Neural cell (in vitro differentiated cells): ENCODE results near the gene TIGD1. TPM values are rescaled to one million over a fixed set of nuclear protein-coding genes. Genes with fewer than 3 reads are reported as not detected.

ENCODE experiments used
- H2AFZ ChIP-seq: fragments of 200-600, 300-800 bp; sonication (generic), shearing (Covaris generic); 2 replicates; pipeline ENCODE4 v1.6.0; 2014; ENCODE audit warnings: low read depth, mild to moderate bottlenecking, antibody characterized with exemption, low read length, moderate library complexity
- H3F3A ChIP-seq: fragments of 200-600 bp; shearing (Covaris generic); 2 replicates; pipeline ENCODE4 v1.6.1; 2016; ENCODE audit warnings: mild to moderate bottlenecking, moderate library complexity, mixed read lengths, antibody characterized with exemption, low read length; ENCODE audit not compliant: insufficient read depth, poor library complexity, severe bottlenecking
- H3K27ac ChIP-seq: fragments of 200-600, 300-800 bp; sonication (generic), shearing (Covaris generic); 2 replicates; pipeline ENCODE4 v1.5.1; 2014; ENCODE audit warnings: mild to moderate bottlenecking, low read length, moderate library complexity
- H3K27me3 ChIP-seq: fragments of 300-800, 200-600 bp; sonication (generic), shearing (Covaris generic); 2 replicates; pipeline ENCODE4 v1.6.0; 2014; ENCODE audit warnings: mild to moderate bottlenecking, low read depth, low read length, moderate library complexity; ENCODE audit not compliant: insufficient read depth
- H3K36me3 ChIP-seq: fragments of 300-800, 200-600 bp; sonication (generic), shearing (Covaris generic); 2 replicates; pipeline ENCODE4 v1.5.1; 2014; ENCODE audit warnings: mild to moderate bottlenecking, antibody characterized with exemption, low read length, moderate library complexity; ENCODE audit not compliant: insufficient read depth
- H3K4me2 ChIP-seq: fragments of 300-800, 200-600 bp; sonication (generic), shearing (Covaris generic); 2 replicates; pipeline ENCODE4 v1.6.0; 2014; ENCODE audit warnings: mild to moderate bottlenecking, low read length
- H3K4me3 ChIP-seq: fragments of 300-800, 200-600 bp; sonication (generic), shearing (Covaris generic); 2 replicates; pipeline ENCODE4 v1.5.1; 2014; ENCODE audit warnings: mild to moderate bottlenecking, low read length, moderate library complexity
- H3K79me2 ChIP-seq: fragments of 200-600 bp; shearing (Covaris generic); replicated peaks from 2 replicates; pipeline ENCODE4 v1.6.0; 2014; ENCODE audit warnings: mild to moderate bottlenecking, low read length, moderate library complexity; ENCODE audit not compliant: insufficient read depth
- H3K9ac ChIP-seq: fragments of 300-800, 200-600 bp; sonication (generic), shearing (Covaris generic); 2 replicates; pipeline ENCODE4 v1.6.1; 2016; ENCODE audit warnings: mild to moderate bottlenecking, low read length, mixed read lengths
- H3K9me2 ChIP-seq: fragments of 200-600 bp; shearing (Covaris generic); 2 replicates; pipeline ENCODE4 v1.6.1; 2016; ENCODE audit warnings: mild to moderate bottlenecking, low read length, mixed read lengths; ENCODE audit not compliant: insufficient read depth
- H3K9me3 ChIP-seq: fragments of 200-600, 300-800 bp; sonication (generic), shearing (Covaris generic); 2 replicates; pipeline ENCODE4 v1.6.1; 2016; ENCODE audit warnings: mild to moderate bottlenecking, mixed run types, low read length, moderate library complexity, mixed read lengths
- H4K20me1 ChIP-seq: fragments of 200-600 bp; shearing (Covaris generic); 2 replicates; pipeline ENCODE4 v1.6.1; 2016; ENCODE audit warnings: mild to moderate bottlenecking, mixed run types; ENCODE audit not compliant: insufficient read depth
- CTCF ChIP-seq: fragments of 450-650 bp; IDR thresholded peaks from 2 replicates; pipeline ENCODE4 v1.5.1; 2014; ENCODE audit warnings: antibody characterized with exemption, mild to moderate bottlenecking, moderate library complexity; ENCODE audit not compliant: poor library complexity, severe bottlenecking
- EP300 ChIP-seq: fragments of 450-650 bp; conservative IDR thresholded peaks from 2 replicates; pipeline ENCODE4 v1.6.1; 2014; ENCODE audit warnings: antibody characterized with exemption, mild to moderate bottlenecking, moderate library complexity; ENCODE audit not compliant: poor library complexity, severe bottlenecking
- EZH2 ChIP-seq: fragments of 200-600, 300-800 bp; shearing (Covaris generic), sonication (generic); IDR thresholded peaks from 2 replicates; pipeline ENCODE4 v1.6.1; 2014; ENCODE audit warnings: antibody characterized with exemption, low read length, borderline replicate concordance, mild to moderate bottlenecking; ENCODE audit not compliant: insufficient read depth, poor library complexity, severe bottlenecking
- MXI1 ChIP-seq: fragments of 450-650 bp; conservative IDR thresholded peaks from 2 replicates; pipeline ENCODE4 v1.6.1; 2014; ENCODE audit warnings: antibody characterized with exemption, mild to moderate bottlenecking; ENCODE audit not compliant: poor library complexity, severe bottlenecking
- POLR2AphosphoS5 ChIP-seq: IDR thresholded peaks from 2 replicates; pipeline ENCODE4 v1.6.1; 2012
- RAD21 ChIP-seq: fragments of 450-650 bp; conservative IDR thresholded peaks from 2 replicates; pipeline ENCODE4 v1.6.1; 2014; ENCODE audit warnings: antibody characterized with exemption, mild to moderate bottlenecking, moderate library complexity
- REST ChIP-seq: IDR thresholded peaks from 2 replicates; pipeline ENCODE4 v1.6.1; 2012; ENCODE audit warnings: borderline replicate concordance
- SMC3 ChIP-seq: fragments of 450-650 bp; conservative IDR thresholded peaks from 2 replicates; pipeline ENCODE4 v1.6.1; 2014; ENCODE audit warnings: antibody characterized with exemption, mild to moderate bottlenecking, moderate library complexity; ENCODE audit not compliant: poor library complexity
- TAF1 ChIP-seq: IDR thresholded peaks from 2 replicates; pipeline ENCODE4 v1.6.1; 2012; ENCODE audit warnings: low read depth
- polyA plus RNA-seq: library from polyadenylated mRNA; depleted of rRNA; stranded (reverse); fragments of >200 nt; gene quantifications from 2 replicates; pipeline ENCODE4 v1.2.3, GENCODE V29; 2014

TIGD1 gene
- polyA plus RNA-seq, 1 donor from 2014 or later, result 29.3 TPM

GRCh38 chr2:232588031-232588430 lies 37.7 kb upstream of the TIGD1 start:
- Histone ChIP-seq H3K36me3 (no peaks in the 10 kb centered on the region), H3K4me3 (no peak overlapping the region), H3K9ac (no peak overlapping the region), H3K27me3 (no peaks in the 10 kb centered on the region), H3K79me2 (no peaks in the 10 kb centered on the region), H3K27ac (no peak overlapping the region), H3F3A (no peaks in the 10 kb centered on the region), H2AFZ (no peak overlapping the region), H3K9me3 (no peaks in the 10 kb centered on the region), H3K9me2 (no peaks in the 10 kb centered on the region), H3K4me2 (no peak overlapping the region), H4K20me1 (no peaks in the 10 kb centered on the region)
- TF ChIP-seq MXI1 (no peak), TAF1 (no peak), CTCF (no peak), REST (no peak), RAD21 (no peak), EZH2 (no peak), EP300 (no peak), SMC3 (no peak), POLR2AphosphoS5 (no peak)

GRCh38 chr2:232587512-232587911 lies 37.2 kb upstream of the TIGD1 start:
- Histone ChIP-seq H3F3A (no peaks in the 10 kb centered on the region), H3K36me3 (no peaks in the 10 kb centered on the region), H3K9me3 (no peaks in the 10 kb centered on the region), H4K20me1 (no peaks in the 10 kb centered on the region), H3K9ac (no peak overlapping the region), H2AFZ (no peak overlapping the region), H3K27ac (no peak overlapping the region), H3K4me3 (no peak overlapping the region), H3K9me2 (no peaks in the 10 kb centered on the region), H3K79me2 (no peaks in the 10 kb centered on the region), H3K4me2 (no peak overlapping the region), H3K27me3 (no peaks in the 10 kb centered on the region)
- TF ChIP-seq SMC3, result no peak
- TF ChIP-seq EP300, result no peak
- no peak for TF ChIP-seq TAF1
- no peak for TF ChIP-seq CTCF
- no peak for TF ChIP-seq REST
- no peak for TF ChIP-seq EZH2
- no peak for TF ChIP-seq RAD21
- TF ChIP-seq MXI1, result no peak
- no peak for TF ChIP-seq POLR2AphosphoS5
